Keratinocyte (primary cell): ENCODE measurements around the gene TUBA4B. TPM values are rescaled to one million over a fixed set of nuclear protein-coding genes. Genes with fewer than 3 reads are reported as not detected.

Source experiments
- DNase-seq: peaks from one replicate; pipeline ENCODE4 v3.0.0-alpha.2; 2011; ENCODE audit warnings: low read depth, missing footprints, low spot score
- FAIRE-seq: peaks from 2 replicates; lab custom pipeline; 2011; peaks lifted over from hg19 to GRCh38; lab: Jason Lieb, UNC
- H2AFZ ChIP-seq: 2 replicates; pipeline ENCODE4 v1.6.0; 2012; ENCODE audit warnings: low read length, control low read depth, inconsistent platforms; ENCODE audit not compliant: control insufficient read depth
- H3K27ac ChIP-seq: 2 replicates; pipeline ENCODE4 v1.5.1; 2011; ENCODE audit warnings: low read length; ENCODE audit not compliant: control insufficient read depth, insufficient read depth
- H3K27me3 ChIP-seq: 3 replicates; pipeline ENCODE4 v1.6.0; 2011; ENCODE audit warnings: low read length; ENCODE audit not compliant: control insufficient read depth, insufficient read depth; ENCODE audit errors: extremely low read depth
- H3K36me3 ChIP-seq, 2 experiments: 2 replicates in 1 of 2; 3 replicates in 1 of 2; pipeline ENCODE4 v1.5.1; 2011; ENCODE audit warnings: low read length in 2 of 2, mild to moderate bottlenecking in 1 of 2; ENCODE audit not compliant: control insufficient read depth in 2 of 2, insufficient read depth in 2 of 2; ENCODE audit errors: extremely low read depth in 1 of 2
- H3K4me1 ChIP-seq: 3 replicates; pipeline ENCODE4 v1.5.1; 2011; ENCODE audit warnings: low read length; ENCODE audit not compliant: control insufficient read depth, insufficient read depth; ENCODE audit errors: extremely low read depth
- H3K4me2 ChIP-seq: 3 replicates; pipeline ENCODE4 v1.6.0; 2011; ENCODE audit warnings: low read depth, low read length; ENCODE audit not compliant: control insufficient read depth, insufficient read depth; ENCODE audit errors: extremely low read depth
- H3K4me3 ChIP-seq, 3 experiments: fragments of 200-600 bp in 1 of 3; sonication (generic) in 1 of 3; 2 replicates in 2 of 3; 3 replicates in 1 of 3; pipeline ENCODE4 v1.5.1; 2011 to 2016; ENCODE audit warnings: low read length in 3 of 3, mild to moderate bottlenecking in 3 of 3, control low read depth in 2 of 3, inconsistent platforms in 1 of 3, low read depth in 1 of 3, mixed read lengths in 1 of 3, mixed run types in 1 of 3, moderate library complexity in 1 of 3; ENCODE audit not compliant: control insufficient read depth in 2 of 3, insufficient read depth in 2 of 3; ENCODE audit errors: extremely low read depth in 1 of 3
- H3K79me2 ChIP-seq: 2 replicates; pipeline ENCODE4 v1.6.0; 2012; ENCODE audit warnings: low read length; ENCODE audit not compliant: control insufficient read depth, insufficient read depth
- H3K9ac ChIP-seq: 3 replicates; pipeline ENCODE4 v1.6.0; 2011; ENCODE audit warnings: low read length; ENCODE audit not compliant: control insufficient read depth, insufficient read depth; ENCODE audit errors: extremely low read depth
- H3K9me1 ChIP-seq: 3 replicates; pipeline ENCODE4 v1.6.0; 2011; ENCODE audit warnings: low read length; ENCODE audit not compliant: control insufficient read depth, insufficient read depth; ENCODE audit errors: extremely low read depth
- H3K9me3 ChIP-seq: 2 replicates; pipeline ENCODE4 v1.5.1; 2012; ENCODE audit warnings: low read depth, low read length; ENCODE audit not compliant: control insufficient read depth
- H4K20me1 ChIP-seq: 3 replicates; pipeline ENCODE4 v1.6.0; 2011; ENCODE audit warnings: low read length; ENCODE audit not compliant: control insufficient read depth, insufficient read depth; ENCODE audit errors: extremely low read depth
- CTCF ChIP-seq, 3 experiments: IDR thresholded peaks in 1 of 3; conservative IDR thresholded peaks in 1 of 3; optimal IDR thresholded peaks in 1 of 3; 2 replicates in 2 of 3; 3 replicates in 1 of 3; pipeline versions ENCODE3 to v1.5.1; 2011; ENCODE audit warnings: low read length in 3 of 3, mild to moderate bottlenecking in 3 of 3, moderate library complexity in 2 of 3, control low read depth in 1 of 3, inconsistent platforms in 1 of 3; ENCODE audit not compliant: insufficient read depth in 2 of 3; ENCODE audit errors: extremely low read depth in 1 of 3
- EZH2 ChIP-seq: IDR thresholded peaks from one replicate; pipeline ENCODE4 v1.6.1; 2012; ENCODE audit warnings: inconsistent platforms, mild to moderate bottlenecking, low read length, moderate library complexity
- dilution Hi-C: fragments of 300-500 bp; cut with MboI; formaldehyde crosslinking; loops from one replicate; pipeline ENCODE4 v1.7.0; 2020; ENCODE audit warnings: low sequenced_read_pairs; ENCODE audit not compliant: extremely low pct_ligation_motif_present
- polyA plus RNA-seq, 5 experiments: library from polyadenylated mRNA; depleted of rRNA in 3 of 5; stranded (reverse) in 3 of 5; stranded (forward) in 1 of 5; unstranded in 1 of 5; fragments of >200 nt; gene quantifications; 1 replicate in 1 of 5; 2 replicates in 3 of 5; 3 replicates in 1 of 5; pipeline versions ENCODE4 v1.2.1 to v1.2.3, GENCODE V29; 2011 to 2012; ENCODE audit warnings: missing spikeins in 2 of 5, low read depth in 1 of 5, low replicate concordance in 1 of 5

The TUBA4B gene
- polyA plus RNA-seq, 1 donor (not counting 4 experiments of a cell fraction or from before 2014, with no cell fraction given), result not detected

DNA sequence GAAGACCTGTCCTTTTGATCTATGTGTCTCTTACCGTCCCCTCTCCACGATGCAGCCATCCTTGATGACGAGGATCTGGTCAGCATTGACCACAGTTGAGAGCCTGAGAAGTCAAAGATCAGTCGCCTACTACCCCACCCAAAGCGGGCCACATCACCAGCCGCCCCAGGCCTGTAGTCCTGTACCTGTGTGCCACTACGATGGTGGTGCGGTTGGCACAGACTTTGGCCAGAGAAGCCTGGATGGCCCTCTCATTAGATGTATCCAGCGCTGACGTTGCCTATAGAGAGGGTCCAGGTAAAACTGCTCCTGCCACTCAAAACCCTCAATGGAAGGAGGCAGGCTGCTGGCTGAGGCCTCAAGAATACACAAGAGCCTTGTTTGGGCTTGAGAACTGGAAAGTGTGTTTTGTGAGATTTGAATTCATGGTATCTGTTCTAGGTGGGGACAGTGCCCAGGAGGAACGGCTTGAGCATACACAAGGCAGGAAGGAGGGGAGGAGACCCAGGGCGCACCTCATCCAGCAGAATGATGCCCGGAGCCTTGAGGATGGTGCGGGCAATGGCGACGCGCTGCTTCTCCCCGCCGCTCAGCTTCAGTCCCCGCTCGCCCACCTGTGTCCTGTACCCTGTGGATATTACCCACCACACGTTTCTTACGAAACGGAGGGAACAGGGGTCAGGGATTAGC lies 42.7 kb upstream of the TUBA4B start:
- no peaks in the 10 kb centered on the region for H3K9me1 ChIP-seq
- H2AFZ ChIP-seq, result no peak overlapping the region
- H3K9me3 ChIP-seq, result no peaks in the 10 kb centered on the region
- FAIRE-seq, result no peak
- no peak overlapping the region for H3K9ac ChIP-seq
- peaks cover 16% of the 10 kb centered on the region for H3K4me1 ChIP-seq
- no peak overlapping the region for H3K4me3 ChIP-seq
- H3K27ac ChIP-seq, result no peak overlapping the region
- no peaks in the 10 kb centered on the region for H3K79me2 ChIP-seq
- no peak for DNase-seq
- no peak overlapping the region for H3K4me2 ChIP-seq
- peaks cover 23 to 29% of the 10 kb centered on the region in 2 experiments for H3K36me3 ChIP-seq
- no peak for TF ChIP-seq EZH2
- no peak for TF ChIP-seq CTCF (optimal IDR thresholded peaks at IDR 0.05 in 1 of 3, IDR thresholded peaks at IDR 0.05 in 1 of 3, conservative IDR thresholded peaks at IDR 0.05 in 1 of 3; ENCODE audit: extremely low read depth in 1 of 3, insufficient read depth in 2 of 3, low read length in 3 of 3)
- dilution Hi-C loops, result no loop called here
- H4K20me1 ChIP-seq, result no peaks in the 10 kb centered on the region
- H3K27me3 ChIP-seq, result no peaks in the 10 kb centered on the region

- Histone ChIP-seq H3K9ac (no peak overlapping the region), H3K36me3 (peaks cover 23 to 29% of the 10 kb centered on the region in 2 experiments), H4K20me1 (no peaks in the 10 kb centered on the region), H2AFZ (no peak overlapping the region), H3K4me3 (no peak overlapping the region), H3K9me3 (no peaks in the 10 kb centered on the region), H3K4me2 (no peak overlapping the region), H3K27ac (no peak overlapping the region), H3K79me2 (no peaks in the 10 kb centered on the region), H3K4me1 (peaks cover 16% of the 10 kb centered on the region), H3K27me3 (no peaks in the 10 kb centered on the region), H3K9me1 (no peaks in the 10 kb centered on the region)
- FAIRE-seq (no peak), DNase-seq (no peak)
- dilution Hi-C loops, result no loop called here
- TF ChIP-seq EZH2, result no peak
Measured at GRCh38 chr2:219210886-219211362, 42.1 kb upstream of the TUBA4B start.
